Upper lobe of right lung (tissue), 1 donor: Measurements from ENCODE around the gene TMEM151A. TPM values are rescaled to one million over a fixed set of nuclear protein-coding genes. Genes with fewer than 3 reads are reported as not detected.
"Not testable (repeated sequence)": the region's sequence is repeated elsewhere in the genome, so short reads cannot be mapped to it uniquely, and the experiment has no call there.

Experiments used
- ATAC-seq: fragments of 200-7000 bp; cut with Tn5 transposase; one replicate; pipeline ENCODE4 v1.9.1; 2020; ENCODE audit warnings: mild to moderate bottlenecking, moderate library complexity
- DNase-seq: peaks from one replicate; pipeline ENCODE4 v3.0.0-alpha.2; 2020
- H3K27ac ChIP-seq: fragments of 200-600 bp; one replicate; pipeline ENCODE4 v1.8.0; 2022
- H3K27me3 ChIP-seq: fragments of 200-600 bp; one replicate; pipeline ENCODE4 v1.8.0; 2022; ENCODE audit warnings: mild to moderate bottlenecking
- H3K36me3 ChIP-seq: fragments of 200-600 bp; one replicate; pipeline ENCODE4 v1.8.0; 2022
- H3K4me1 ChIP-seq: fragments of 200-600 bp; one replicate; pipeline ENCODE4 v1.8.0; 2022
- H3K4me3 ChIP-seq: fragments of 200-600 bp; one replicate; pipeline ENCODE4 v1.8.0; 2022; ENCODE audit warnings: mild to moderate bottlenecking
- H3K9me3 ChIP-seq: fragments of 200-600 bp; one replicate; pipeline ENCODE4 v1.8.0; 2022
- intact Hi-C: fragments of 100-400 bp; cut with DNase I; formaldehyde crosslinking; loops from one replicate; pipeline ENCODE4 v1.11.0; 2022
- total RNA-seq: library from RNA; stranded (reverse); fragmentation: NEBNext Ultra II Directional; extraction: Animal tissue kit (Norgen Biotek cat#: 25700); gene quantifications from one replicate; pipeline ENCODE4 v1.2.1, GENCODE V29; 2021
- TF ChIP-seq, protein P1 (sequence below): fragments of 200-600 bp; IDR thresholded peaks from one replicate; pipeline ENCODE4 v1.8.0; 2022; ENCODE audit warnings: antibody characterized with exemption
- donor health status: DM: no; HTN: yes; CAD: no; lungs with severe emphysema.

TMEM151A gene
- total RNA-seq, 1 donor from 2014 or later = 0.41 TPM

DNA sequence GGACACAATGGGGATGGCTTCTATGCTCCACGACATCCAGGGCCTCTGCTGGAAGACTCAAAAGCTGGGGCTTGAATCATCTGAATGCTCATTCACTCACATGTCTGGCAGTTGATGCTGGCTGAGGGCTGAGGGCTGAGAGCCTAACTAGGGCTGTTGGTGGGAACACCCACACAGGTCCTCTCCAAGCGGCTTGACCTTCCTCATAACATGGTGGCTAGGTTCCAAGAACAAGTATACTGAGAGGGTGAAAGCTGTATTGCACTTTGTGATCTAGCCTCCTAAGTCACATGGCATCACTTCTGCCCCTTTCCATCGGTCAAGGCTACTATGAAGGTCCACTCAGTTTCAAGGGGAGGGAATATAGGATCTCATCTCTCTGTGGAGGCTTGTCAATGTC lies 7.5 kb downstream of the TMEM151A start:
- H3K4me3 ChIP-seq = no peak overlapping the region
- intact Hi-C loops = no loop called here
- no peaks in the 10 kb centered on the region for H3K27me3 ChIP-seq
- TF ChIP-seq, protein P1, sequence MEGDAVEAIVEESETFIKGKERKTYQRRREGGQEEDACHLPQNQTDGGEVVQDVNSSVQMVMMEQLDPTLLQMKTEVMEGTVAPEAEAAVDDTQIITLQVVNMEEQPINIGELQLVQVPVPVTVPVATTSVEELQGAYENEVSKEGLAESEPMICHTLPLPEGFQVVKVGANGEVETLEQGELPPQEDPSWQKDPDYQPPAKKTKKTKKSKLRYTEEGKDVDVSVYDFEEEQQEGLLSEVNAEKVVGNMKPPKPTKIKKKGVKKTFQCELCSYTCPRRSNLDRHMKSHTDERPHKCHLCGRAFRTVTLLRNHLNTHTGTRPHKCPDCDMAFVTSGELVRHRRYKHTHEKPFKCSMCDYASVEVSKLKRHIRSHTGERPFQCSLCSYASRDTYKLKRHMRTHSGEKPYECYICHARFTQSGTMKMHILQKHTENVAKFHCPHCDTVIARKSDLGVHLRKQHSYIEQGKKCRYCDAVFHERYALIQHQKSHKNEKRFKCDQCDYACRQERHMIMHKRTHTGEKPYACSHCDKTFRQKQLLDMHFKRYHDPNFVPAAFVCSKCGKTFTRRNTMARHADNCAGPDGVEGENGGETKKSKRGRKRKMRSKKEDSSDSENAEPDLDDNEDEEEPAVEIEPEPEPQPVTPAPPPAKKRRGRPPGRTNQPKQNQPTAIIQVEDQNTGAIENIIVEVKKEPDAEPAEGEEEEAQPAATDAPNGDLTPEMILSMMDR = no peak
- DNase-seq (no peak), ATAC-seq (peak; percentile 18)
- H3K4me1 ChIP-seq = no peaks in the 10 kb centered on the region
- no peaks in the 10 kb centered on the region for H3K36me3 ChIP-seq
- no peaks in the 10 kb centered on the region for H3K9me3 ChIP-seq
- H3K27ac ChIP-seq = no peak overlapping the region

DNA sequence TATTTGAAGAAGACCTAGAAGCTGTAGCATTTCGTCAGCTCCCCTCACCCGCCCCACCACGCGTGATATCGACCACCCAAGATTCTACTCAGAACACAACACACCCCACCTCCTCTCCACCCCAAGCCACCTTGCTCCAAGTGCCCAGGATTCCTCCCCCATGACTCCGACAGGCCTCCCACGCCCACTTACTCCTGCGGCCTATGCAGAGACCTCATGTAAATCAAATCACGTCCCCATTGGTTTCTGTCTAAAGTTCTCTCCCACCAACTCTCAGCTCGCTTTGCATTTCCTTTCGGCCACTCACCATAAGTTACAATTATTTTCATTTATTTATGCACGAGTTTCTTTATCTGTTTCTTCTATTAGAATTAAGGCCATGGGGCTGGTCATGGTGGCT lies 11.0 kb downstream of the TMEM151A start:
- no peaks in the 10 kb centered on the region for H3K27me3 ChIP-seq
- H3K36me3 ChIP-seq = no peaks in the 10 kb centered on the region
- ATAC-seq (no peak), DNase-seq (no peak)
- H3K9me3 ChIP-seq = no peaks in the 10 kb centered on the region
- no peaks in the 10 kb centered on the region for H3K4me1 ChIP-seq
- TF ChIP-seq, protein P1 = no peak
- no peak overlapping the region for H3K27ac ChIP-seq
- H3K4me3 ChIP-seq = no peak overlapping the region
- intact Hi-C loops = no loop called here

DNA sequence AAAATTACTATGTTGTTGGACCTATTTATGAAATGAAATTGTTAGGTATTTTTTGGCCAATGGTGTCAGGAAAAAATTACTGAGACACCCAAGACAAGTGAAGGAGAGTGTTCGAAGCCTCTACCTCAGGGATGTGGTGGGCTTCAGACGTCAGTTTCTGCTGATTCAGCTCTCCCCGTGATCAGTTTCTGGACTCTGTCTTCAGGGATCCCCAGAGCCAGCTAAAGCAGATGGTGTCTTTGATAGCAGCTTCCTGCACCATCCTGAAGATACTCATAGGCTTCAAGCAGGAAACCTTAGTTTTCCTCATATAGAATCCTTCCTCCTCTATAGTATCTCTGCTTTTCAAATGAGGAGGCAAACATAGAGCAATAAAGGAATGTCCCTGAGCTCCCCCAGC lies 17.8 kb downstream of the TMEM151A start:
- intact Hi-C loops = no loop called here
- TF ChIP-seq, protein P1 = no peak
- ATAC-seq = no peak
- no peaks in the 10 kb centered on the region for H3K36me3 ChIP-seq
- DNase-seq = no peak
- H3K4me1 ChIP-seq = peaks cover 7% of the 10 kb centered on the region
- H3K27ac ChIP-seq = no peak overlapping the region
- no peaks in the 10 kb centered on the region for H3K9me3 ChIP-seq
- no peak overlapping the region for H3K4me3 ChIP-seq
- H3K27me3 ChIP-seq = no peaks in the 10 kb centered on the region

DNA sequence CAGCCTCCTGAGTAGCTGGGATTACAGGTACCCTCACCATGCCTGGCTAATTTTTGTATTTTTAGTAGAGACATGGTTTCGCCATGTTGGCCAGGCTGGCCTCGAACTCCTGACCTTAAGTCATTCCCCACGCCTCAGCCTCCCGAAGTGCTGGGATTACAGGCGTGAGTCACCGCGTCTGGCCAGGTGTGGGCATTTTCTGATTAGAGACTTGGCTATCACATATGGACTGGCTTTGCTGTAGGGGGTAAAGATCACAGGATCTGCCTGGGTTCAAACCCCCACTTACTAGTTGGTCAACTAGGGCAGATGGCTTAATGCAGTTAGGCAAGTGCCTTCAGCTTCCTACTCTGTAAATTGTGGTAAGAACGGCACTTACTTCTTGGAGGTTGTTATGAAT lies 18.6 kb downstream of the TMEM151A start:
- no peak for ATAC-seq
- DNase-seq = no peak
- intact Hi-C loops = loop anchor here (10.0 kb wide), 1 partner anchor 74 kb away; no protein-coding TSS in a partner anchor
- Histone ChIP-seq H3K27me3 (no peaks in the 10 kb centered on the region), H3K4me3 (no peak overlapping the region), H3K4me1 (peaks cover 7% of the 10 kb centered on the region), H3K9me3 (no peaks in the 10 kb centered on the region), H3K36me3 (no peaks in the 10 kb centered on the region), H3K27ac (no peak overlapping the region)
- TF ChIP-seq, protein P1 = no peak

DNA sequence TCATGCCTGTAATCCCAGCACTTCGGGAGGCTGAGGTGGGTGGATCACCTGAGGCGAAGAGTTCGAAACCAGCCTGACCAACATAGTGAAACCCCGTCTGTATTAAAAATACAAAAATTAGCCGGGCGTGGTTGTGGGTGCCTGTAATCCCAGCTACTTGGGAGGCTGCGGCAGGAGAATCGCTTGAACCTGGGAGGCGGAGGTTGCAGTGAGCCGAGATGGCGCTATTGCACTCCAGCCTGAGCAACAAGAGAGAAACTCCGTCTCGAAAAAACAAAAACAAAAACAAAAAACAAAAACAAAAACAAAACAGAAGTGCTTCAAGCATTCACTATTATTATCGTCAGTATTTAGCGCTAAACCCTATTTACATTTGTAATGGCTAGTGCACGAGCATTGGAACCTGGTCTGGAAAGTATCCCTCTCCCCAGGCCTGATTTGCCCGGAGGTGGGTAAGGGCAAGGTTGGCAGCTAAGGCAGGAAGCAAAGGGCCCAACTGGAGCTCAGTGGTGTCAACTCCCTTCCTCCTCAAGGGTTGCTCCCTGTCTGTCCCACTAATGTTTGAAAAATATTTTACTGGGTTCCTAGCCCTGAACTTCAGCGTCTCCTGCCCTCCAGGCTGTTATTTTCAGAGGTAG lies 19.2 kb downstream of the TMEM151A start:
- H3K36me3 ChIP-seq, ATAC-seq: not testable (repeated sequence)
- intact Hi-C loops = loop anchor here (10.0 kb wide), 1 partner anchor 74 kb away; no protein-coding TSS in a partner anchor

DNA sequence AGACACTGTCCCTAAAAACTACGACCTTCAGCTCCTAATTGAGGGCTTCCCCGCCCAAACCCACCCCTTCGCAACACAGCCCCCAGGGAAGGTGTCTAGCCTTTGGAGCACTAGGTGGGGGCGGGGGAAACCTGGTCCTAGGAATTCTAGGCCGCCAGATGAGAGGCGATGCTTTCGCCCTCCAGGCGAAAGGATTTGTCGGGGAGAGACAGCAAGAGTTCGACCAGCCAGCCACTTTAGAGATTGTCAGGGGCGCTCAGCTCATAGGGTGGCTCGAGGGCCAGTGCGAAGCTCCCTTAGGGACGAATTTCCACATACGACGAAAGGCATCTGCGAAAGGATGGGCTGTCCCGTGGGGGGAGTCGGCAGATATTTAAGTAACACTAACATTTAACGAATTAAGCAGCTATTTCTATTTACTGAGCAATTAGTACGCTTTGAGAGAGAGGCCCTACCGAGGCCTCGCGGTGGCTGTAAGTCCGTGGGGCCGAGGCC lies 19.8 kb downstream of the TMEM151A start:
- intact Hi-C loops = loop anchor here (10.0 kb wide), 1 partner anchor 73 kb away; no protein-coding TSS in a partner anchor

More for the DNA sequence above, 19.2 kb downstream of the TMEM151A start:
- DNase-seq, H3K9me3 ChIP-seq, H3K4me3 ChIP-seq, H3K27me3 ChIP-seq, H3K27ac ChIP-seq, H3K4me1 ChIP-seq: not testable (repeated sequence)

More for the DNA sequence above, 19.8 kb downstream of the TMEM151A start:
- Histone ChIP-seq H3K9me3 (no peaks in the 10 kb centered on the region), H3K4me1 (peaks cover 8% of the 10 kb centered on the region), H3K4me3 (peak overlapping the region; percentile 65), H3K27me3 (no peaks in the 10 kb centered on the region), H3K36me3 (no peaks in the 10 kb centered on the region), H3K27ac (peak overlapping the region; percentile 82)
- TF ChIP-seq, protein P1 = no peak
- ATAC-seq = no peak
- DNase-seq = no peak
